ENCODE measurements around the gene TSPOAP1. TPM values are rescaled to one million over a fixed set of nuclear protein-coding genes. Genes with fewer than 3 reads are reported as not detected.

TSPOAP1 gene
- total RNA-seq, 1 donor from 2014 or later = 21.0 TPM

DNA sequence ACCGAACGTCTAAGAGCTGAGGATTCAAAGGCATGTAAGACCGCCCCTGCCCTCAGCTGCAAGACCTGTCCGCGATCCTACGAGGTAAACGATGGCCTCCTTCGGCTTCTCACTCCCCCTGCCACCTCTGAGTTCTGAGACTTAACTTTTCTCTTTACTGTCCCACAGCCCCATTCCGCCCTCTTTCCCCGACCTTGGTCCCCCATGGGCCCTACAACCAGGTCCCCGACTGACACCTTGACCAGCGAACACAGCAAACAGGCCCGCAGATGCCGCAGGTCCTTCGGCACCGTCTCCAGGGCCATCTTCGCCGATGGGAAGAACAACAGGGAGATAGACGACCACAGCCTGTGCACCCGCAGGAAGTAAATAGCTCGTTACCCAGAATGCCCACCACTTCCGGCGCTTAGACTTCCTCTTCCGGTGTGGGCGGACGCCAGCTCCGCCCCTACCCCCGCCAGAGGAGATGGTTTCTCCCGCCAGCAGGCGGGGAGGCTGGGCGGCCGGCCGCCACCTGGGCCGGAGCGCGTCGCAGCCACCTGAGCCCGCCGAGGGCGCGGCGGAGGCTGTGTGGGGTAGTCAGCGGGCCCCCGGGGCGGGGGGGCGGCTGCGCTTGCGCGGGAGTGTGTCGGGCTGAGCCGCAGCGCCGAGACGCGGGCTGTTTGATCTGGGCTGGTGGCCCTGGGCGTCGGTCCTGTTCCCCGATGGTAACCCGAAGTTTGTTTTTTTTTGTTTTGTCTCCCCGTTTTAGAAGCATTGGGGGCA lies 23.4 kb upstream of the TSPOAP1 start, which contains the start of gene SUPT4H1:
Gene SUPT4H1, minus strand, starts transcription at position 371 of the 765 bp plus-strand sequence. Its CDS starts 66 bp downstream, at position 305.
- Histone ChIP-seq H3K27ac (peak within 1 kb of the TSS; percentile 97), H3K27me3 (no peaks in the 10 kb centered on the region), H3K4me3 (peak within 1 kb of the TSS; percentile 95), H3K9me3 (no peaks in the 10 kb centered on the region), H3K36me3 (peaks cover 37% of the 10 kb centered on the region), H3K4me1 (peaks cover 9% of the 10 kb centered on the region)
- TF ChIP-seq, protein P1, sequence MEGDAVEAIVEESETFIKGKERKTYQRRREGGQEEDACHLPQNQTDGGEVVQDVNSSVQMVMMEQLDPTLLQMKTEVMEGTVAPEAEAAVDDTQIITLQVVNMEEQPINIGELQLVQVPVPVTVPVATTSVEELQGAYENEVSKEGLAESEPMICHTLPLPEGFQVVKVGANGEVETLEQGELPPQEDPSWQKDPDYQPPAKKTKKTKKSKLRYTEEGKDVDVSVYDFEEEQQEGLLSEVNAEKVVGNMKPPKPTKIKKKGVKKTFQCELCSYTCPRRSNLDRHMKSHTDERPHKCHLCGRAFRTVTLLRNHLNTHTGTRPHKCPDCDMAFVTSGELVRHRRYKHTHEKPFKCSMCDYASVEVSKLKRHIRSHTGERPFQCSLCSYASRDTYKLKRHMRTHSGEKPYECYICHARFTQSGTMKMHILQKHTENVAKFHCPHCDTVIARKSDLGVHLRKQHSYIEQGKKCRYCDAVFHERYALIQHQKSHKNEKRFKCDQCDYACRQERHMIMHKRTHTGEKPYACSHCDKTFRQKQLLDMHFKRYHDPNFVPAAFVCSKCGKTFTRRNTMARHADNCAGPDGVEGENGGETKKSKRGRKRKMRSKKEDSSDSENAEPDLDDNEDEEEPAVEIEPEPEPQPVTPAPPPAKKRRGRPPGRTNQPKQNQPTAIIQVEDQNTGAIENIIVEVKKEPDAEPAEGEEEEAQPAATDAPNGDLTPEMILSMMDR (IDR thresholded peaks at IDR 0.05) = peak; percentile 6
- ATAC-seq (peak; percentile 98), DNase-seq (peak; percentile 96)
- intact Hi-C loops (cut with DNase I) = no loop called here

DNA sequence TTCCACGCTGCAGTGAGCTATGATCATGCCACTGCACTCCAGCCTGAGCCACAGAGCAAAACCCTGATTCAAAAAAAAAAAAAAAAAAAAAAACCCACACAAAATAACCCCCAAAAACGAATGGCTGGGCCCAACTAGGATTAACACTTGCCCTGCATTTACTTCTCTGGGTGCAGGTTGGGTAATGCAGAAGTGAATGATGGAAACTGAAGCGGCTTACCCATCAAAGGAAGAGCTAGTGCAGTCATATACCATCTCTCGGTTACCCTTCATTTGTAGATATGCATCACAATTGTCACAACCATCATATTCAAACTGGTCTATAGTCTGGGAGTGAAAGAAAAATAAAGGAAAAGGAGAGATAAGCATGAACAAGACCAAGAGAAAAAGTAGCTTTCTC lies 22.6 kb upstream of the TSPOAP1 start:
- Histone ChIP-seq H3K4me1 (peaks cover 9% of the 10 kb centered on the region), H3K36me3 (peaks cover 45% of the 10 kb centered on the region), H3K9me3 (no peaks in the 10 kb centered on the region), H3K27me3 (no peaks in the 10 kb centered on the region), H3K4me3 (peak overlapping the region; percentile 95), H3K27ac (no peak overlapping the region)
- no peak for DNase-seq
- intact Hi-C loops (cut with DNase I) = no loop called here
- TF ChIP-seq, protein P1 (IDR thresholded peaks at IDR 0.05) = no peak
- ATAC-seq = no peak

DNA sequence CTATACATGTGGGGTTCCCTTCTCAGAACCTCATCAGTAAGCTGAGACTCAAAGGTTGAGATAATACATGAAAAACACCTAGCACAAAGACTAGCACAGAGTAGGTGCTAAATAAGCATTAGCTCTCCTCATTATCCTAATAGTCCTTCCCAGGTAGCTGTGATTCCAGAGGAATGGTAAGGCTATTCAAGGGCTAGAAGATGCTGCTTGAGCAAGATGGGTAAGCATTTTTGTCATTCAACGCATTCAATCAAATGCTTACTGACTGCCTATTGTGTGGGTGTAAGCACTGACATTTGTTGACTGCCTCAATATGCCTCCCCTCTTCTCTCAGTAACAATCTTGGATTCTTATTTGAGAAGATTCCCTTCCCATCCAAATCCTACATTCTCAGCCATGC lies 19.4 kb upstream of the TSPOAP1 start:
- peaks cover 60% of the 10 kb centered on the region for H3K36me3 ChIP-seq
- H3K4me3 ChIP-seq = no peak overlapping the region
- H3K4me1 ChIP-seq = peaks cover 12% of the 10 kb centered on the region
- no peaks in the 10 kb centered on the region for H3K9me3 ChIP-seq
- ATAC-seq (no peak), DNase-seq (no peak)
- intact Hi-C loops (cut with DNase I) = no loop called here
- TF ChIP-seq, protein P1 (IDR thresholded peaks at IDR 0.05) = no peak
- H3K27ac ChIP-seq = no peak overlapping the region
- no peaks in the 10 kb centered on the region for H3K27me3 ChIP-seq

DNA sequence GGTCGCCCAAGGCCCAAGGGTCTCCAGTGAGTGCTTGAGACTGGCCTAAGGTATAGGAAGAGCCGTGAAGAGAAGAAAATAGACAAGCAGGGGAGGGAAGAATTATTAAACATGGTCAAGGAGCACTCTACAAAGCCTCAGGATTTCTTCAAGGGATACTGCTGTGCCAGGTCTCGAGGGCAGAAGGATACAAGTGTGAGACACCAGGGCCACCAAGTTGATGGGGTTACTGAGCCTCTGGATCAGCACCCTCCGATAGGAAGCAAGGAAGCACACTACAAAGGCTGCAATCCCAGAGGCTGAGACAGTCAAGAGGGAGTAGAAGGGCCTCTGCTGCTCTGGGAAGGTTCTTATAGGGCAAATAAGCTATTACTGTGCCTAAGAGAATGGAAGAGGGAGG lies 16.9 kb upstream of the TSPOAP1 start:
- H3K27ac ChIP-seq = no peak overlapping the region
- H3K36me3 ChIP-seq = peaks cover 58% of the 10 kb centered on the region

DNA sequence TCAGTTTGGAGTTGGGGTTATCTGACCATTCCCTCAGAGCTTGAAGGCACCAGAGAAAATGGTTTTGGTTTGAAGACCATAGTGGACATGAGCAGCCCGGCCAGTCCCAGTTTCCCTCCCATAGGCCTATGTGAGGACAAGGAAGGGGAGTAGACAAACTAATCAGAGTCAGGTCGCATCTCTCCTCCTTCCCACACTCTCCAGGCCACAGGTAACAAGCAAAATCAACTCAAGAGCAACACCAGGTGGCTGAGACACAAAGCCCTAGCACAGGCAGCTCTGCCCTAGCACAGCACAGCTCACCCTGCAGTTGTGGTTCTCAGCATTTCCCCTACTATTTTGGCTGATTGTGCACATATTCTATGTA lies 16.2 kb upstream of the TSPOAP1 start:
- no peaks in the 10 kb centered on the region for H3K27me3 ChIP-seq
- TF ChIP-seq, protein P1 (IDR thresholded peaks at IDR 0.05) = no peak
- intact Hi-C loops (cut with DNase I) = no loop called here
- peaks cover 4% of the 10 kb centered on the region for H3K4me1 ChIP-seq
- ATAC-seq = peak; percentile 49
- H3K4me3 ChIP-seq = no peak overlapping the region
- peak; percentile 21 for DNase-seq
- H3K9me3 ChIP-seq = no peaks in the 10 kb centered on the region
- peak overlapping the region; percentile 6 for H3K27ac ChIP-seq
- peaks cover 50% of the 10 kb centered on the region for H3K36me3 ChIP-seq

More for the DNA sequence above, 16.9 kb upstream of the TSPOAP1 start:
- intact Hi-C loops (cut with DNase I) = no loop called here
- ATAC-seq = no peak
- Histone ChIP-seq H3K4me1 (peaks cover 4% of the 10 kb centered on the region), H3K4me3 (no peak overlapping the region), H3K9me3 (no peaks in the 10 kb centered on the region), H3K27me3 (no peaks in the 10 kb centered on the region)
- peak; percentile 6 for DNase-seq
- TF ChIP-seq, protein P1 (IDR thresholded peaks at IDR 0.05) = no peak
